Transverse colon (tissue), 3 donors: ENCODE data around the gene STAMBPL1.

Source experiments
- CTCF ChIP-seq, 5 experiments: fragments of 200-600 bp in 3 of 5; fragments of 450-650 bp in 2 of 5; sonication (generic) in 3 of 5; IDR thresholded peaks; 1 replicate in 2 of 5; 2 replicates in 3 of 5; pipeline ENCODE4 v1.5.1; 2016 to 2017; ENCODE audit warnings: antibody characterized with exemption in 5 of 5, inconsistent platforms in 3 of 5, mild to moderate bottlenecking in 2 of 5, moderate library complexity in 1 of 5
- EP300 ChIP-seq: sonication (generic); formaldehyde crosslinking; IDR thresholded peaks from one replicate; pipeline ENCODE4 v1.6.1; 2017; ENCODE audit warnings: antibody characterized with exemption, low read depth

GRCh38 chr10:88926566-88927415, 46.7 kb downstream of the STAMBPL1 start:
- TF ChIP-seq EP300 = no peak
- TF ChIP-seq CTCF (IDR thresholded peaks at IDR 0.05) = no peak
